Esophagus (tissue), 2 donors: ENCODE measurements around the gene RASSF5. TPM values are rescaled to one million over a fixed set of nuclear protein-coding genes. Genes with fewer than 3 reads are reported as not detected.
A peak's percentile ranks its signal among the peaks of the same experiment; 100 is the strongest.

ENCODE experiments used
- H3K27ac ChIP-seq, 2 donors: one replicate each; pipeline ENCODE4 v1.5.1; 2013; ENCODE audit warnings: low read depth in 2 of 2, mild to moderate bottlenecking in 2 of 2, inconsistent platforms in 1 of 2, low read length in 1 of 2, moderate library complexity in 1 of 2
- H3K27me3 ChIP-seq, 2 donors: one replicate each; pipeline ENCODE4 v1.6.1; 2013; ENCODE audit warnings: low read length in 2 of 2, control low read depth in 1 of 2, mild to moderate bottlenecking in 1 of 2; ENCODE audit not compliant: insufficient read depth in 2 of 2, control insufficient read depth in 1 of 2
- H3K36me3 ChIP-seq, 2 donors: one replicate each; pipeline ENCODE4 v1.6.1; 2013; ENCODE audit warnings: low read length in 1 of 2; ENCODE audit not compliant: control insufficient read depth in 2 of 2, insufficient read depth in 2 of 2
- H3K4me1 ChIP-seq, 2 donors: one replicate each; pipeline ENCODE4 v1.6.1; 2013; ENCODE audit warnings: low read length in 1 of 2; ENCODE audit not compliant: control insufficient read depth in 2 of 2, insufficient read depth in 2 of 2
- H3K4me3 ChIP-seq, 2 donors: one replicate each; pipeline ENCODE4 v1.5.1; 2013; ENCODE audit warnings: low read length in 2 of 2, mild to moderate bottlenecking in 2 of 2, low read depth in 1 of 2, moderate library complexity in 1 of 2
- H3K9me3 ChIP-seq, 2 donors: one replicate each; pipeline ENCODE4 v1.6.1; 2013; ENCODE audit warnings: mild to moderate bottlenecking in 2 of 2, low read depth in 1 of 2, low read length in 1 of 2, moderate library complexity in 1 of 2; ENCODE audit not compliant: control insufficient read depth in 2 of 2, insufficient read depth in 1 of 2
- WGBS, 2 donors: extraction: QIAGEN DNeasy Blood & Tissue Kit; methylation state at CpG; one replicate each; pipeline ENCODE4 v1.1.7; 2013; 5-methylcytosine and 5-hydroxymethylcytosine counted together
- polyA plus RNA-seq, 2 donors: library from polyadenylated mRNA; stranded (reverse); fragments of 200-250 nt; gene quantifications; one replicate each; pipeline ENCODE4 v1.2.3, GENCODE V29; 2013
- donor health status: healthy with polysubstance abuse.
- donor health status: Bipolar disorder and iron deficiency.

RASSF5 gene
- polyA plus RNA-seq, 2 donors = 22.2 to 27.3 TPM

DNA sequence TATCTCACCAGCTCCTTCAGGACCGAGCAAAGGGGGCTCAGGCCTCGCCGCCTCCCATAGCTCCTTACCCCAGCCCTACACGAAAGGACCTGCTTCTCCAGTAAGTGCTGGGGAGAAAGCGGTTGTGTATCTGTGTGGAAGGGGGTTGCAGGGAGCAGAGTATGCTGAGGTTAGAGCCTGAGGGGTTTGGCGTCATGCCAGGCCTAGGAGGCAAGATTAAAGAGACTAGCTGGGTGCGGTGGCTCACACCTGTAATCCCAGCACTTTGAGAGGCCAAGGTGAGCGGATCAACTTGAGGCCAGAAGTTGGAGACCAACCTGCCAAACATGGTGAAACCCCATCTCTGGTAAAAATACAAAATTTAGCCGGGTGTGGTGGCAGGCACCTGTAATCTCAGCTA, 14.1 kb upstream of the RASSF5 start:
- Histone ChIP-seq H3K36me3 (peaks cover 4 to 28% of the 10 kb centered on the region in 2 donors), H3K9me3 (no peaks in the 10 kb centered on the region), H3K27me3 (no peaks in the 10 kb centered on the region), H3K27ac (no peak overlapping the region), H3K4me1 (peaks cover 0 to 10% of the 10 kb centered on the region in 2 donors), H3K4me3 (no peak overlapping the region)
- WGBS, 2 donors = 88 to 91% methylated on average over 9 of the region's 9 CpGs

GRCh38 chr1:206495011-206495461, 12.3 kb upstream of the RASSF5 start:
- Histone ChIP-seq H3K27ac (no peak overlapping the region), H3K4me3 (no peak overlapping the region), H3K9me3 (no peaks in the 10 kb centered on the region), H3K27me3 (no peaks in the 10 kb centered on the region), H3K36me3 (peaks cover 4 to 28% of the 10 kb centered on the region in 2 donors), H3K4me1 (peaks cover 0 to 11% of the 10 kb centered on the region in 2 donors)
- 72 to 85% methylated on average over 6 of the region's 6 CpGs for WGBS, 2 donors

- Histone ChIP-seq H3K27me3 (no peaks in the 10 kb centered on the region), H3K4me1 (peaks cover 0 to 9% of the 10 kb centered on the region in 2 donors), H3K4me3 (no peak overlapping the region), H3K27ac (no peak overlapping the region), H3K9me3 (no peaks in the 10 kb centered on the region), H3K36me3 (peaks cover 4 to 28% of the 10 kb centered on the region in 2 donors)
- WGBS, 2 donors = 58 to 59% methylated on average over 3 of the region's 3 CpGs
These were observed 11.8 kb upstream of the RASSF5 start for GRCh38 chr1:206495493-206496046.

- no peaks in the 10 kb centered on the region for H3K27me3 ChIP-seq
- H3K9me3 ChIP-seq = no peaks in the 10 kb centered on the region
- peaks cover 3 to 12% of the 10 kb centered on the region in 2 donors for H3K4me1 ChIP-seq
- peaks cover 4 to 28% of the 10 kb centered on the region in 2 donors for H3K36me3 ChIP-seq
- no peak overlapping the region for H3K4me3 ChIP-seq
- no peak overlapping the region for H3K27ac ChIP-seq
- WGBS, 2 donors = 47 to 48% methylated on average over 6 of the region's 6 CpGs
These were observed 11.1 kb upstream of the RASSF5 start for GRCh38 chr1:206496131-206496793.

GRCh38 chr1:206497363-206497762, 10.0 kb upstream of the RASSF5 start:
- no peak overlapping the region for H3K4me3 ChIP-seq
- H3K36me3 ChIP-seq = peaks cover 3 to 23% of the 10 kb centered on the region in 2 donors
- no peaks in the 10 kb centered on the region for H3K27me3 ChIP-seq
- H3K9me3 ChIP-seq = no peaks in the 10 kb centered on the region
- 82 to 92% methylated on average over 4 of the region's 4 CpGs for WGBS, 2 donors
- peaks cover 4 to 22% of the 10 kb centered on the region in 2 donors for H3K4me1 ChIP-seq
- no peak overlapping the region for H3K27ac ChIP-seq

GRCh38 chr1:206497774-206498173, 9.6 kb upstream of the RASSF5 start:
- WGBS, 2 donors = 85 to 86% methylated on average over 3 of the region's 3 CpGs
- Histone ChIP-seq H3K4me3 (no peak overlapping the region), H3K27ac (no peak overlapping the region), H3K9me3 (no peaks in the 10 kb centered on the region), H3K4me1 (peaks cover 4 to 22% of the 10 kb centered on the region in 2 donors), H3K36me3 (peaks cover 0 to 19% of the 10 kb centered on the region in 2 donors), H3K27me3 (no peaks in the 10 kb centered on the region)

- Histone ChIP-seq H3K27ac (no peak overlapping the region), H3K4me3 (no peak overlapping the region), H3K9me3 (no peaks in the 10 kb centered on the region), H3K4me1 (peaks cover 4 to 22% of the 10 kb centered on the region in 2 donors), H3K27me3 (no peaks in the 10 kb centered on the region), H3K36me3 (peaks cover 0 to 15% of the 10 kb centered on the region in 2 donors)
- 73 to 80% methylated on average over 2 of the region's 2 CpGs for WGBS, 2 donors
These were observed 8.6 kb upstream of the RASSF5 start for GRCh38 chr1:206498685-206499084.

GRCh38 chr1:206500046-206500445, 7.3 kb upstream of the RASSF5 start:
- H3K27me3 ChIP-seq = no peaks in the 10 kb centered on the region

DNA sequence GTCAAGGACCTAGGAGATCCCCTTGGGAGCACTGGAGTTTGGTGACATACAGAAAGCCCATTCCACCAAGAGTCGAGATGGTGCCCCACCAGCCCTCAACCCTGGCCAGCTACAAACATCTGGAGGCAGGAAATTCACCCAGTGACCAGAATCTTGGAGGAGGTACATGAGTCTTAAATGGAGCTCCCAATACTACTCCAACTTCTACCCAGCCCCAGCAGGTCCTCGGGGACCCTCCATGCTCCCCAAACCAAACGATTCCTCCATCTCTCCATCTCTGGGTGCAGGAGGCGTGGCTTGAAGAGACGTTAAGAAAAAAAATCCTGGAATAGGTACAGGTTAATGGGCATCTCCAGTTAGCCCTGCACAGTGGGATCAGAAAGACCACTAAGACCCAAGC, 5.5 kb upstream of the RASSF5 start:
- H3K9me3 ChIP-seq = no peaks in the 10 kb centered on the region
- no peaks in the 10 kb centered on the region for H3K27me3 ChIP-seq
- H3K4me1 ChIP-seq = peaks cover 8 to 19% of the 10 kb centered on the region in 2 donors
- H3K4me3 ChIP-seq = no peak overlapping the region
- 86 to 89% methylated on average over 5 of the region's 5 CpGs for WGBS, 2 donors
- H3K27ac ChIP-seq = peak overlapping the region; percentile 62 to 90
- no peaks in the 10 kb centered on the region for H3K36me3 ChIP-seq

More at GRCh38 chr1:206500046-206500445, 7.3 kb upstream of the RASSF5 start:
- WGBS, 2 donors = 92 to 95% methylated on average over 3 of the region's 3 CpGs
- H3K4me3 ChIP-seq = no peak overlapping the region
- H3K4me1 ChIP-seq = peaks cover 4 to 22% of the 10 kb centered on the region in 2 donors
- H3K9me3 ChIP-seq = no peaks in the 10 kb centered on the region
- no peak overlapping the region for H3K27ac ChIP-seq
- H3K36me3 ChIP-seq = peaks cover 0 to 7% of the 10 kb centered on the region in 2 donors

- no peaks in the 10 kb centered on the region for H3K9me3 ChIP-seq
- no peak overlapping the region for H3K4me3 ChIP-seq
- WGBS, 2 donors = 85 to 92% methylated on average over 2 of the region's 2 CpGs
- peaks cover 8 to 19% of the 10 kb centered on the region in 2 donors for H3K4me1 ChIP-seq
- peak overlapping the region; percentile 62 to 90 for H3K27ac ChIP-seq
- no peaks in the 10 kb centered on the region for H3K27me3 ChIP-seq
- H3K36me3 ChIP-seq = no peaks in the 10 kb centered on the region
These were observed 4.9 kb upstream of the RASSF5 start for GRCh38 chr1:206502403-206502802.
